MM.1S (cell line): ENCODE data around the gene HARBI1.

ENCODE experiments used
- EZH2 ChIP-seq: fragments of 300-600 bp; sonication (generic); optimal IDR thresholded peaks from 2 replicates; pipeline ENCODE3; 2017; ENCODE audit warnings: low read depth, mild to moderate bottlenecking, antibody characterized with exemption, low read length, mixed read lengths
- EZH2phosphoT487 ChIP-seq: fragments of 300-600 bp; sonication (generic); IDR thresholded peaks from 2 replicates; pipeline ENCODE4 v1.6.1; 2018; ENCODE audit warnings: antibody characterized with exemption, low read length
- TF ChIP-seq, protein P1 (sequence below): fragments of 300-600 bp; sonication (generic); IDR thresholded peaks from 2 replicates; pipeline ENCODE4 v1.5.1; 2016; ENCODE audit warnings: antibody characterized with exemption, low read length, mixed read lengths

- TF ChIP-seq, protein P1, sequence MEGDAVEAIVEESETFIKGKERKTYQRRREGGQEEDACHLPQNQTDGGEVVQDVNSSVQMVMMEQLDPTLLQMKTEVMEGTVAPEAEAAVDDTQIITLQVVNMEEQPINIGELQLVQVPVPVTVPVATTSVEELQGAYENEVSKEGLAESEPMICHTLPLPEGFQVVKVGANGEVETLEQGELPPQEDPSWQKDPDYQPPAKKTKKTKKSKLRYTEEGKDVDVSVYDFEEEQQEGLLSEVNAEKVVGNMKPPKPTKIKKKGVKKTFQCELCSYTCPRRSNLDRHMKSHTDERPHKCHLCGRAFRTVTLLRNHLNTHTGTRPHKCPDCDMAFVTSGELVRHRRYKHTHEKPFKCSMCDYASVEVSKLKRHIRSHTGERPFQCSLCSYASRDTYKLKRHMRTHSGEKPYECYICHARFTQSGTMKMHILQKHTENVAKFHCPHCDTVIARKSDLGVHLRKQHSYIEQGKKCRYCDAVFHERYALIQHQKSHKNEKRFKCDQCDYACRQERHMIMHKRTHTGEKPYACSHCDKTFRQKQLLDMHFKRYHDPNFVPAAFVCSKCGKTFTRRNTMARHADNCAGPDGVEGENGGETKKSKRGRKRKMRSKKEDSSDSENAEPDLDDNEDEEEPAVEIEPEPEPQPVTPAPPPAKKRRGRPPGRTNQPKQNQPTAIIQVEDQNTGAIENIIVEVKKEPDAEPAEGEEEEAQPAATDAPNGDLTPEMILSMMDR: no peak
- TF ChIP-seq EZH2: no peak
- no peak for TF ChIP-seq EZH2phosphoT487
These were observed 52.6 kb downstream of the HARBI1 start for GRCh38 chr11:46564459-46564858.
